Gastrocnemius medialis (tissue), 4 donors: ENCODE measurements around the gene CDKAL1.

Experiments
- POLR2A ChIP-seq, 2 donors: fragments of 450-650 bp; IDR thresholded peaks; one replicate each; pipeline ENCODE4 v1.6.1; 2017; ENCODE audit warnings: antibody characterized with exemption in 2 of 2, mild to moderate bottlenecking in 2 of 2, moderate library complexity in 2 of 2
- TF ChIP-seq, protein P1 (sequence below), 5 experiments: fragments of 450-650 bp in 3 of 5; fragments of 200-600 bp in 2 of 5; sonication (generic) in 2 of 5; IDR thresholded peaks in 4 of 5; conservative IDR thresholded peaks in 1 of 5; 1 replicate in 4 of 5; 2 replicates in 1 of 5; pipeline ENCODE4 v1.5.1; 2016 to 2019; ENCODE audit warnings: antibody characterized with exemption in 5 of 5, mild to moderate bottlenecking in 3 of 5, moderate library complexity in 3 of 5

GRCh38 chr6:21164768-21165326 lies 630.6 kb downstream of the CDKAL1 start:
- TF ChIP-seq, protein P1, sequence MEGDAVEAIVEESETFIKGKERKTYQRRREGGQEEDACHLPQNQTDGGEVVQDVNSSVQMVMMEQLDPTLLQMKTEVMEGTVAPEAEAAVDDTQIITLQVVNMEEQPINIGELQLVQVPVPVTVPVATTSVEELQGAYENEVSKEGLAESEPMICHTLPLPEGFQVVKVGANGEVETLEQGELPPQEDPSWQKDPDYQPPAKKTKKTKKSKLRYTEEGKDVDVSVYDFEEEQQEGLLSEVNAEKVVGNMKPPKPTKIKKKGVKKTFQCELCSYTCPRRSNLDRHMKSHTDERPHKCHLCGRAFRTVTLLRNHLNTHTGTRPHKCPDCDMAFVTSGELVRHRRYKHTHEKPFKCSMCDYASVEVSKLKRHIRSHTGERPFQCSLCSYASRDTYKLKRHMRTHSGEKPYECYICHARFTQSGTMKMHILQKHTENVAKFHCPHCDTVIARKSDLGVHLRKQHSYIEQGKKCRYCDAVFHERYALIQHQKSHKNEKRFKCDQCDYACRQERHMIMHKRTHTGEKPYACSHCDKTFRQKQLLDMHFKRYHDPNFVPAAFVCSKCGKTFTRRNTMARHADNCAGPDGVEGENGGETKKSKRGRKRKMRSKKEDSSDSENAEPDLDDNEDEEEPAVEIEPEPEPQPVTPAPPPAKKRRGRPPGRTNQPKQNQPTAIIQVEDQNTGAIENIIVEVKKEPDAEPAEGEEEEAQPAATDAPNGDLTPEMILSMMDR (IDR thresholded peaks at IDR 0.05 in 4 of 5, conservative IDR thresholded peaks at IDR 0.05 in 1 of 5): no peak
- no peak for TF ChIP-seq POLR2A (IDR thresholded peaks at IDR 0.05)
